ENCODE measurements around the gene USP32.
"Not testable (repeated sequence)": the region's sequence is repeated elsewhere in the genome, so short reads cannot be mapped to it uniquely, and the experiment has no call there.

Gene USP32

DNA sequence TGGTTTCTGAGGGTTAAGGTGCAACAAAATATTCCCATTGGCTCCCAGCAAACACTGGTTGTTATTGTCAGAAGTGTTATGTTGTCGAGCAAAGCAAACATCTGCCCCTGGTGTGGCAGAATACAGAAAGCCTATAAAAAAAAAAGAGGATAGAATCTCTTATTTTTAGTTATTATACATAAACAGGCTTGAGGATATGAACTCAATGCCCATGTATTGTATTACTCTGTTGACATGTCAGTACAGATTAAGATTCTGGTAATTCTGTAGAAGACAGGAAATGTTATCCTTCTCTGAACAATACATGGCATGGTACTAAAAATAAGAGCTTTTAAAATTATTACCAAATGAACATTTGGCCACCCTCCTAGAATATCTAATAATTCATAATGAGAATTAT is 168.5 kb downstream of the USP32 start:
- no peak for DNase-seq

DNA sequence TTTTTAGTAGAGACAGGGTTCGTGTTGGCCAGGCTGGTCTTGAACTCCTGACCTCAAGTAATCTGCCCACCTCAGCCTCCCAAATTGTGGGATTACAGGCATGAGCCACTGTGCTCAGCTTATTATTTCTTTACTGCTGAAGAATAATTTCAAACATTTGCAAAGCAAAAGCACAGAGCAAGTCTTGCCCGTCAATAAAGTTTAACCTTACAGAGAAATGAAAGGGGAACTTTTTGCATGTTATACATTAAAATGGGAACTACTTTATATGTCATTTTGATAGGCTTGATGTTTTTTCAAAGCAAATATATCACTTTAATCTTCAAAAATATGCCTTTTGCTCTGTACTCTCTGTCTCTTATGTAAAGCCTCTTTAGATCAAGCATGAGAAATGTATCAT is 173.2 kb downstream of the USP32 start:
- DNase-seq, result not testable (repeated sequence)

DNA sequence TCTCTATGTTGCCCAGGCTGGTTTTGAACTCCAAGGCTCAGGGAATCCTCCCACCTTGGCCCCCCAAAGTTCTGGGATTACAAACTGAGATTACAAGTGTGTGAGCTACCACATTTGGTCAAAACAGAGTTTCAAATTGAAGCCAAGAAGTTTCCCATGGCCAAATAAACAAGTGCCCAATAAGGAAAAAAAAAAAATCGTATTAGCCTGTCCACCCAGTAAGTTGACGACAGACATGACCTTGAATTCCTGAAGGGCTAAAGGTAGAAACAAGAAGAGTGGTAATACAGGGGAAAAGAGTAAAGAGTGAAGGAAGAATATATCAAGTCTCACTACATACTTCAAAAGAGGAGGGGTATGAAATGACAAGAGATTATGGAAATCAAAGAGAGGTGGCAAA is 176.0 kb downstream of the USP32 start:
- not testable (repeated sequence) for DNase-seq

DNA sequence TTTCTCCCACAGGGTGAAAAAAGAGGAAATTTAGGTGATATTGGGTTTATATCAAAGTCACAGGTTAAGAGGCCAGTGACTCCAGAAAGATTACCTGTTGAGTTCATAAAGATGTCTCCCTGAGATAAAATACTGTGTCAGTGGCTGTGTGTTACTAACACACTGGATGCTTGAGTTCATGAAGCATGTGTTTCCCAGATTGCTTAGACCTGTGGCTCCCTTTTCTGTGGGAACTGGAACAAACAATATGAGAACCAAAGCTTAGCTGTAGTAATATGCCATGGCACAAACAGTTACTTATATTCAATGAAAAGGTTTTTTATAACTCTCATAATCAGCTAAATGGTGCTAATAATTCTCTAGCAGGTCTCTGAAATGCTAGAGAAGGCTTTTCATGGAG is 180.7 kb downstream of the USP32 start:
- DNase-seq, result not testable (repeated sequence)

DNA sequence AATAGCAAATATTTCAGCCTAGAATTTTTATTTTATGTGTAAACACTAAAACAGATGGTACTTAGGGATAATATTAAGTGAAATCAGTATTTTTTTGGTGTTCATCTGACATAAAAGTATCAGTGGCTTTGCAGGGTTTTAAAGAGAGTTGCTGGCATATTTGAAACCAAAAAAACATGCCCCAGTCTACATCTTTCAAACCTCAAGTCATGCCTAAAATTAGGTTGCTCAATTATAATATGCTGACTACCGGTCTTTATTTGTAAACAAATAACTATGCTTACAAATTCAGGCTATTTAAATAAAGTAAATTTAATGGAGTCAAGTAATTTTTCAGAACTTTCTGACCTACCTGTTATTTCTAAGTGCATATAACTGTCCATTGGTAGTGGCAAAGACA is 183.6 kb downstream of the USP32 start:
- DNase-seq, result not testable (repeated sequence)

DNA sequence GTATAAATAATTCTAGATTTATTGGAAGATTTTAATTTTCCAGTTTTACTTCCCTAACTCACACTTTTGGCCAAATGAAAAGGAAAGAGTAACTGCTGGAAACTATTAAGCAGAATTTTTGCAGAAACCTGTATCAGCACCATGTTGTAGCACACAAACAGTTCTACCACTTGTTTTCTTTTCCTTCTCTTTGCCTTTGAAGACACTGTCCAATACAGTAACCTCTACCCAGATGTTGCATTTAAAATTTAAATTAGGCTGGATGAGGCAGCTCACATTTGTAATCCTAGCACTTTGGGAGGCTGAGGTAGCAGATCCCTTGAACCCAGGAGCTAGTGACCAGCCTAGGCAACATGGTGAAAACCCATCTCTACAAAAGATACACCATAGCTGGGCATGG is 186.2 kb downstream of the USP32 start:
- DNase-seq, result not testable (repeated sequence)

DNA sequence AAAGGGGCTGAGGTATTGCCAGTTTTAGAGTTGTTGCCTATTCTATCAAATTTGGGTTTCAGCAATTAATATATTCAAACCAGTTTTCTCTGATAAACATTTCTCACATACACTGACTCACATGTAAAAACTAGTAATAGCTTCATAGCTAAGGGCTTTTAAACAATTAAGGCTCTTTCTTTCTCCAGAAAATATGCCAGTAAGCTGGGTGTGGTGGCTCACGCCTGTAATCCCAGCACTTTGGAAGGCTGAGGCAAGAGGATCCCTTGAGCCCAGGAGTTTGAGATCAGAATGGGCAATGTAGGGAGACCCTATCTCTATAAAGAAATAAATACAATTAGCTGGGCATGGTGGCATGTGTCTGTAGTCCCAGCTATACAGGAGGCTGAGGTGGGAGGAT is 193.3 kb downstream of the USP32 start:
- DNase-seq, result not testable (repeated sequence)

DNA sequence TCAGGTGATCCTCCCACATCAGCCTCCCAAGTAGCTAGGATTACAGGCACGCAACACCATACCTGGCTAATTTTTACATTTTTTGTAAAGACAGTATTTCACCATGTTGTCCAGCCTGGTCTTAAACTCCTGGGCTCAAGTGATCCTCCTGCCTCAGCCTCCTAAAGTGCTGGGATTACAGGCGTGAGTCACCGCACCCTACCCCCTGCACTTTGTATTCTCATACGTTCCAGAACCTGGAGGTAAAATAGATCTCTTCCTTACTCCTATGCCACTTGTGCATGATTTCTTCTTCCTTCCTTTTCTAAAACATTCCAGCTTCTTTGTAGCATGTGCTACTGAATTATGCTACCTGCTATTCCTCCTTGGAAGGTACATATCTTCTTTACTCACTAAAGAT is 197.8 kb downstream of the USP32 start:
- DNase-seq, result not testable (repeated sequence)

DNA sequence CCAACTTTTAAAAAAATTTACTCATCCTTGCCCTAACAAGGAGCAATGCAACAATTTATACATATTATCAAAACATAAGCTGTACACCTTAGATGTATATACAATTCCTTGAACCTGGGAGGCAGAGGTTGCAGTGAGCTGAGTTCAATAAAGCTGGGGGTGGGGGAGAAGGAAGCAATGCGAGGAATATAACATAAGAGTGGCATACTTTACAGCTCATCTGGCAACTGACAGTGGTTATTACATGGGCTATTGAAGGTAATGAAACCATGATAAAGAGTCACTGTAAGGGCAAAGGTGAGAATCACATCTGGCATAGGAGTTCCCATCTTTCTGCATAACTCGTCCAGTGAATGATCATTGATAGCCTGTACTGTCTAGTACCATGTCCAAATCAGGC is 198.5 kb downstream of the USP32 start:
- DNase-seq, result no peak

DNA sequence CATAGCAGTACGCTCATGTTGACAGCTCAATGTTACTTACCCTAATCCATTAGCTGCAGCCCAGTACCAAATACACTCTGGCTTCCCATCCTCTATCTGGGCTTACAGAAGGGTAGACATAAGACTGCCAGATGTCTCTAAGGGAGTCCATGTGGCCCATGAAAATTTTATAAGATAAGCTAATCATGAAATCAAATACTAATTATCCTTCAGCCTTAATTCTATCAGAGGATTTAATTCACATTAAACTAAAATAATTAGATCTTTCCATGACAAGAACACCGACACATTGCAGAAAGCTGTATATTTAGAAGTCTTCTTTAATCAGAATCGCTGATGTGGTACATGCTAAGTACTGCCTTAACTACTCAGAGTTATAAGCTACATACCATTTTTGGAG is 198.9 kb downstream of the USP32 start:
- DNase-seq, result not testable (repeated sequence)

DNA sequence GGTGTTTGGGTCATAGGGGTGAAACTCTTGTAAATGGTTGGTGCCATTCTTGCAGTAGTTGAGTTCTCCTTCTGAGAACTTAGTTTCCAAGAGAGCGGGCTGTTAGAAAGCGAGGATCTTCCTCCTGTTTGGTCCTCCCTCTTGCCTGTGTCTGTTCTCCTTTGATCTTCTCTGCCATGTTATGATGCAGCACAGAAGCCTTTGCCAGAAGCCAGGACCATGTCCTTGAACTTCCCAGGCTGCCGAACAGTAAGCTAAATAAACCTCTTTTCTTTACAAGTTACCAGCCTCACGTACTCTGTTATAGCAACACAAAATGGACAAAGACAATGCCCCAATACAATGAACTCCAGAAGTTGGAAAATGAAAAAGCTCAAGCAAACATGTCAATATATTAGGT is 201.9 kb downstream of the USP32 start:
- DNase-seq, result not testable (repeated sequence)

DNA sequence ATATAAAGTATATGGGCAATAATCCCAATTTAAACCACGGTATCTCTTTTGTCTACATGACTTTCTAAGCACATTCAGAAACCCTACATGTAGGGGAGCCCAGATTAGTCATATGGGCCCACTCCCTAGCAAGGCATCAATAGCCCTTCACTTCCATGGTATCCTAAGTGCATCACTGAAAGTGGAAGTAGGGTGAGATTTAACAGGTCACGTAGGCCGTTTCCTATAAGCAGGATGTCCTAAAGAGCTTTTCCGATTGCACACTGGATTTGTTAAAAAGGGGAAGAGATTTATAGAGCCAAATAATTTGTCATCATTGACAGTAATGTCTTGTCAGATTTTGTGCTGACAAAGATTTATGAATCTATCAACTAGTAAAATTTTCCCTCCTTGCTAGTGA is 203.2 kb downstream of the USP32 start:
- DNase-seq, result no peak

DNA sequence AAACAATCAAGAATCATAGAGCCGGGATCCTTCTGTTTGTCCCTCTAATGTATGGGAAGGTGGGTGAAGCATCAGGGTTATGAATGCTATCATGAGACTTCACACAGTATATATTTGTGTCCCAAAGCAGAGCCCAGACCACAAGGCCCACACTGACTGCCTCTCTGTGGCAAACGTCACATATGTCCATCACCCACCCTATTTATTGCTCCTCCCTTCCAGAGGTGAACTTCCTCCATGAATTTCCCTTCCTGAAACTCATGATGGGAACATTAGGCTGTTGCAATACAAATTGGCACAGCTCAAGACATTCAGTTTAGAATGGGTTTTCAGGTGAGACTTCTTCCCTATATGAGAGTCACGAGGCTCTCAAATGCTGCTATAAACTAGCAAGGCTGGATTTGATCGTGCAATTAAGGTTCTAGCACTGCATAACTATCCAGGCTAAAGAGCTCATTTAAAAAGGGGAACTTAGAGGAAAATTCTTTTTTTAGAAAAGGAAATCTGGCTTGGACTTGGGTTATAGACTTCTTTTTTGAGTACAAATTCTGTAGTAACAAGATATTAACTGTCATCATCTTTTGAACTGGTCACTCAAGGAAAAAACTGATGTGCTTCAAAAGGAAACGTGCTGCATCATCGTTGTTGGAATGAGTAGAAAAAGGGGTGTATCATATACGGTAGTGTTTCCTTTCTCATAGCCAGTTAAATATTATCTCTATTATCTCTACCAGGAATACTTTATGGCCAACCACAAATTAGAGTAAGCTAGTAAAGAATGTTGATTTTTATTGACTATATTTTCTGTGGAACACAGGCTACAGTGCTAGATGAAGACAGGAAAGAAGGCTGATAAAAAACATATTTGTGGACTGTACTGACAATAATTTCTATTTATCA is 204.8 kb downstream of the USP32 start:
- not testable (repeated sequence) for DNase-seq

DNA sequence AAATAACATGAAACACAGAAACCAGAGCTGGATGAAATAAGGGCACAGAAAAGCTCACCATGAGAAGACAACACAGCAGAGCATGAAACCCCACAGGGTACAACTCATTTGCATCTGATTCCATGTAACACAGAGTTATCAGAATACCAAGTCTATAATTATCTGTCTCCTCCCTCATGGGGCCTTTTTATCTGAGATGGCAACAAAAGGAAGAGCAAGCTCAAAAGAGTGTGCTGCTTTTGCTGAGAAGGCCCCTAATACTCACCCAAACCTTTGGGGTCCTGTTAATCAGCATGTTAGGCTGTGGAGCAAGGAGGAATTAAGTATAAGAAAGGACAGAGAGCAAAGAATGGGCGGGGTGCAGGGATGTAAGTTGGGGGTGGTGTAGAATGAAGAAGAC is 205.6 kb downstream of the USP32 start:
- not testable (repeated sequence) for DNase-seq

DNA sequence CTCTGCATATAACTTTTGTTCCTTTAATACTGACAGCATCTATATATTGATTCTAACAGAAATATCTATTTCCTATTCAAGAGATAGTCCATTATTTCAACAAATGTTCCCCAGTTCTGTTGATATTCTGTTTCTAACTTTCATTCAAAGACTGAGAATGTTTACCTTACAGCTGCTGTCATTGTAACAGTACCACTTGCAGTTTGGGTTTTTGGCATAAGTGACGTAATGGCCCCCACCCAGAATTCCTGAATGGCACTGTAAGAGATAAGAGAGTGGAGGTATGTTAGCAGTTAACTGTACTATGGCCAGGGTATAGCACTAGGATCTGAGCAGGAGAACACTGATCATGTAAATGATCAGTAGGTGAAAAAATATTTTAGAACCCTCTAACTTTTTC is 211.6 kb downstream of the USP32 start:
- not testable (repeated sequence) for DNase-seq

DNA sequence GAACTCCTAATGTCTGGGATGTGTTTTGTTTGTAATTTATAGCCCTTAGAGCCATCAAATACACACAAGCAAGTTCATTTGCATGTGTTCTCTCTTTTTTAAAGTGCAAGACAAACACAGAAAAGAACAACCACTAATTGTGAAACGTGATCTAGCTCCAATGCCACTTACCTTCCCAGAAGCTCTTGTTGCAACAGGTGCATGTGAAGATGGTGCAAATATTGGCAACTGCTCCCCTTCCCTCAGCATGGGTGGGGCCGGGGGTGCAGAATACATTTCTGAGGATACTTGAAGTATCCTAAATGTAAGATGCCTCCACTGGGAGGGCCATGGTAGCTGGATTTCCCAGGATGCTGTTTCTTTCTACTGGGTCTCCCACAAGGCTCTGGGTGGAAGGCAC is 213.8 kb downstream of the USP32 start:
- not testable (repeated sequence) for DNase-seq

DNA sequence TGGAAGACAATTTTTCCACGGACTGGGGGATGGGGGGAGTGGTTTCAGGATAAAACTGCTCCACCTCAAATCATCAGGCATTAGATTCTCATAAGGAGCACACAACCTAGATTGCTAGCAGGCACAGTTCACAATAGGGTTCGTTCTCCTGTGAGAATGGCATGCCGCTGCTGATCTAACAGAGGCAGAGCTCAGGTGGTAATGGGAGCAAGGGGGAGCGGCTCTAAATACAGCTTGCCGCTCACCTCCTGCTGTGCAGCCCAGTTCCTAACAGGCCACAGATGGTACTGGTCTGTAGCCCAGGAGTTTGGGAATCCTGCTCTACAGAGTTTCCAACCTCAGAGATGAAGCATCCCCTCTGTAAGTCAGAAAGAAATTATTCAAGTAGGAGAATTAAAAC is 215.2 kb downstream of the USP32 start:
- not testable (repeated sequence) for DNase-seq

DNA sequence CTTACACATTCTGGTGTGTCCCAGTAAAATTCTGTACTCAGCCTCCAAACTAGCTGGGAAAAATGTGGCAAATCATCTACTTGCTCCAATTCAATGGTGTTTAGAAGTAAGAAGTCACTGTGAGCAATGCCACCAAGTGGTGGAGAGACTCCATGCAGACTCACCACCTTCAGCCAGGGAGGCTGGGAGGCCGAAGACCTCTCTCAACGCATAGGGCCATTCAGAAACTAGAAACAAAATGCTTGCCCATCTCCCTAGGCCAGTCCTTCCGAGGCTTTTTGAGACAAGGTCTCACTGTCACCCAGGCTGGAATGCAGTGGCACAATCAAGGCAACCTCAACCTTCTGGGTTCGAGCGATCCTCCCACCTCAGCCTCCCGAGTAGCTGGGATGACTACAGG is 217.2 kb downstream of the USP32 start:
- not testable (repeated sequence) for DNase-seq

DNA sequence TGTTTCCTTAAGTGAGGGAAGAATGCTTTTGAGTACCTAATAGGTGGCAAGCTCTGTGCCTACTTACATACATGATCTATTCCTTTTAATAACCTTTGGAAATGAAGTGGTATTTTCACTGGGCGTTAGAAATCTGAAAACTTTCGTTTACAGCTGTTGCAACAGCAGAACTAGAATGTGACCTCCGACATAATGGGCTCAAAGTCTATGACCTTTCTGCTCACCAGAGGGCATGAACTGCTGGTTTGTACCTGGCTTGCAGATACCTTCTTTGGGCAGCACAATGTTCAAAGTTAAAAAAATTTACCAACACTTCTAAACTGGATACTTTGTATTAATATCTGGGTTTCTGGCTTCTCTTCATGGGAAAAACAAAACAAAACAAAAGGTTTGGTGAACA is 217.9 kb downstream of the USP32 start:
- DNase-seq, result no peak

DNA sequence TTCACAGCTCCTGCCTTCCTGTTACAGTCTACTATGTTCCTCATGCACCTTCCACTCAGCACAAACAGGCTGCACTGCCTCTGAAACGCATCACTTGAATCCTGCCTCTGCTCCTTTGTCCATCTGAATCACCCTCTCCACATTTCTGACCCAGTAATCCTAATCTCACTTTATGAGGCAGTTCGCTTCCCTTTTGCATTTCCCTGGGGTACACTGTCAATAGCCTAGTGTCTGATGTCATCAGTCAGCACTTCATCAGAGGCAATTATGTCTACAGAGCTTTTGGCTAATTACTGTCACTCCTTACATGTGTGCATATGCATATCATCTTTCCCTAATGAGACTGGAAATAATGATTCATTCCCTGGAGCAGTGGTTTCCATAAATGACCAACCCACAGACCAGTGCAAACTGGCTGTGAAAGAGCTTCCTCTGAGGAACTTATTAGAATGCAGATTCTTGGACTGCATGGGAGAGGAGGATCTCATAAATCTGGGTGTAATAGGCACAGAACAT is 218.6 kb downstream of the USP32 start:
- no peak for DNase-seq

DNA sequence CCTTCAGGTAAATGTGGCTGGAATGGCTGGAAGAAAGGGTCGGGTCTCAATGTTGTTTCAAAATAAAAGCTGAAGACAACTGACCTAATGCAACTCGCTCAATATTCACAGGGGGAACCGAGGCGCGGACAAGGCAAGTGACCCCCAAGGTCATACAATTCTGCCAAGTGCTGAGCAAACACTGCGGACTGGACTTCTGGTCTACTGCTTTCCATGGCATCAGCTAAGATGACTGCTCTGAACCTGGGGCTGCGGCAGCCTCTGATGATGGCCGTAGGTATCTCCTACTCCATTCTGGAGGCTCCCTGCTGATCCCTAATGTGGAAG is 220.2 kb downstream of the USP32 start:
- DNase-seq, result no peak

DNA sequence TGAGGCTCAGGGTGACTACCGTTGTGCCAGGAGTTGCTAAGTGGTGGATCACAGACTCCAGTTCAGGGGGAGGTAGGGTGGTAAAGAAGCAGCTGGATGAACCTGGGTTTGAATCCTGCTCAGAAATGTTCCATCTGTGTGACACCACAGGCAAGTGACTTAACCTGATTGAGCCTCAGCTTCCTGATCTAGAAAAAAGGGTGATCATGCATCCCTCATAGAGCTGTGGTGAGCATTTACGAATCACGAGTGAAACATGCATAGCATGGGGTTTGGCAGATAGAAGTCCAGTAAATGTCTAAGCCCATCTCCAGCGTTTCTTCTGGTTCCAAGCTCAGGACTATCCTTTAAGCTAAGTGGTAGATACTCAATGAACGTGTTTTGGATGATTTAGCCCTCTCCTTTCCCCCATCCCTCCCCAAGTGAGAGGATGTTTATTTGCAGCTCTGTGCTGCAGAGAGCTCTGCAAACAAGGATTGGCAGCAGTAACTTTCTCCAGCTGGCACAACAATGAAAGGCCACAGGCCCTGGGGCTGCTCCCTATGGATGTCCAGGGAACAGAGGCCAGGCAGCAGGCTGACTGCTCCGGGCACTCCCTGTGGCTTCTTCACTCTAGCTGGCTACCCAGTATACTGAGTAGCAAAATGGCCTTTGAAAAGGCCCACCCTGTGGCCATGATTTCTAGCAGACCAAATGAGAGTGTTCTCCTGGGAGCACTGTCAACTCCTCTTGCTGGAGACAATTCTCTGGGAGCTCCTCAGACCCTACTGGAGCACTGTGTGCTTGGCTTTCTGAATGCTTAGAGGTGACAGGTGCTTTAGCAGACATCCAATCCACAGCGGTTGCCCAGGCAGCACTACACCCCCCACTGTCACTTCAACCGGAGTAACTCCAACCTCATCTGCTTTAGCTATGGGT is 220.8 kb downstream of the USP32 start:
- no peak for DNase-seq

DNA sequence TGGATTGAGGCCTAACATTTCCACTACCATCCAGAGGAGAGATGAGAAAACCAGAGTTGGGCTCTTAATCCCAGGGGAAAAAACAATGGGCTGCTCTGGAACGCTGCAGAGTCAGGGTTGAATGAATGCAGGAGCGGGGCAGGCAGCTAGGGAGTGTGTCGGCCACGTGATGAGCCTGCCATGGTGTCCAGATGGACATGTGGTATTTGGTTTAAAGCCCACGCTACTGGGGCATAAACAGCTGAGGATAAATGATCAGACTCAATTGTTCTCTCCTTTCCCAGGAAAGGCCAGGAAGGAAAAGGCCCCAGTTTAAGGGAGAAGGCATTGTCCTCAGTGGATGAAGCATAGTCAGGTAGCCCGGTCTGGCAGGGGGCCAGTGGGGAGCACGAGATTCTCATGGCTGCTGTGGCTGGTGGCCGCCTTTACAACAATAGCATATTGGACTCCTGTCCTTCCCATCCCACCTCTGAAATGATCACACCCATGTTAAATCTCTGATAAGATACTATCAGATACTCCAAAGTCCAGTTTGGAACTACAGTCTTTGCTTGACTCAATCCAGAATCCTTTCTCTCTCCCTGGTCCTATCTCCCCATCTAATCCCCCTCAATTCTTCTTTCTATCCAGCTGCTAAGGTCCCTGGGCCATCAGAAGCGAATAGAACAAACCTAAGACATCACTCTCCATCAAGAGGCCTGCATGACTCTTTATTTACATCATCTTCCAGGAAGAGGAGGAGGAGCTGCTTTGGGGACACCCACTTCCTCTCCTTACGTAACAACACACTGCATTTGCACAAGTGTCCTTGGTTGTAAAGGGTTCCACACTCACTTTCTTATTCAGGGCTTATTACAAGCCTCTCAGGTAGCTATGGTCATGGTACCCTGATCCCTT is 221.8 kb downstream of the USP32 start:
- peak; percentile 43 for DNase-seq

All from SIG-M5 (cell line).